ENCODE data around the gene TMCC1.

- TF ChIP-seq, protein P1, sequence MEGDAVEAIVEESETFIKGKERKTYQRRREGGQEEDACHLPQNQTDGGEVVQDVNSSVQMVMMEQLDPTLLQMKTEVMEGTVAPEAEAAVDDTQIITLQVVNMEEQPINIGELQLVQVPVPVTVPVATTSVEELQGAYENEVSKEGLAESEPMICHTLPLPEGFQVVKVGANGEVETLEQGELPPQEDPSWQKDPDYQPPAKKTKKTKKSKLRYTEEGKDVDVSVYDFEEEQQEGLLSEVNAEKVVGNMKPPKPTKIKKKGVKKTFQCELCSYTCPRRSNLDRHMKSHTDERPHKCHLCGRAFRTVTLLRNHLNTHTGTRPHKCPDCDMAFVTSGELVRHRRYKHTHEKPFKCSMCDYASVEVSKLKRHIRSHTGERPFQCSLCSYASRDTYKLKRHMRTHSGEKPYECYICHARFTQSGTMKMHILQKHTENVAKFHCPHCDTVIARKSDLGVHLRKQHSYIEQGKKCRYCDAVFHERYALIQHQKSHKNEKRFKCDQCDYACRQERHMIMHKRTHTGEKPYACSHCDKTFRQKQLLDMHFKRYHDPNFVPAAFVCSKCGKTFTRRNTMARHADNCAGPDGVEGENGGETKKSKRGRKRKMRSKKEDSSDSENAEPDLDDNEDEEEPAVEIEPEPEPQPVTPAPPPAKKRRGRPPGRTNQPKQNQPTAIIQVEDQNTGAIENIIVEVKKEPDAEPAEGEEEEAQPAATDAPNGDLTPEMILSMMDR (IDR thresholded peaks at IDR 0.05), result no peak
- TF ChIP-seq EP300 (IDR thresholded peaks at IDR 0.05), result no peak
- TF ChIP-seq POLR2A (IDR thresholded peaks at IDR 0.05), result no peak
Observed at GRCh38 chr3:129783470-129783869, 110.0 kb downstream of the TMCC1 start.
